HL-60 (cell line): ENCODE measurements around the gene CEP162.

Experiments used
- GABPA ChIP-seq: IDR thresholded peaks from 2 replicates; pipeline ENCODE4 v1.6.1; 2012; ENCODE audit warnings: low read depth
- POLR2AphosphoS5 ChIP-seq: IDR thresholded peaks from 2 replicates; pipeline ENCODE4 v1.6.1; 2012; ENCODE audit warnings: low read depth
- SPI1 ChIP-seq: IDR thresholded peaks from 2 replicates; pipeline ENCODE4 v1.6.1; 2012; ENCODE audit warnings: low read depth, mild to moderate bottlenecking, borderline replicate concordance
- TF ChIP-seq, protein P1 (sequence below): IDR thresholded peaks from one replicate; pipeline ENCODE4 v1.5.1; 2011; ENCODE audit warnings: low read length, control low read depth, inconsistent platforms; ENCODE audit not compliant: insufficient read depth
- TF ChIP-seq, protein P2 (sequence below): IDR thresholded peaks from 2 replicates; pipeline ENCODE4 v1.6.1; 2012; ENCODE audit warnings: low read depth; ENCODE audit not compliant: insufficient replicate concordance

DNA sequence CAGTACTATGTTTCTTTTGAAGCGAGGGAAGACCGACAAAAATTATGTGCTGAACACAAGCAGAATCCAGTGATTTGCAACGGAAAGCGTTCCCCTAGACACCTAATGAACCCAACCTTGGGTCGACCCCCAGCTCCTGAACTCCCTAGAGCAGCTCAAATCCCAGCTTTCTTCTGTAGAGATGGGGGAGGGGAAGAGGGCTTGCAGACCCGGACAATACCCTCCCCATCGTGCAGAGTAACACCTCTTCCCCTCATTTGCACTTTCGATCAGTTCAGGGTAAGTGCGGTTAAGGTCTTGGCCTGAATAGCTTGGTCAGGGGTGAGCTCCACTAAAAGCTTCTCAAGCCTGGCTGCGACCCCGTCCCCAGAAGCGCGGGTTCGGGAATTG is 404 bp downstream of the CEP162 start:
- TF ChIP-seq, protein P1, sequence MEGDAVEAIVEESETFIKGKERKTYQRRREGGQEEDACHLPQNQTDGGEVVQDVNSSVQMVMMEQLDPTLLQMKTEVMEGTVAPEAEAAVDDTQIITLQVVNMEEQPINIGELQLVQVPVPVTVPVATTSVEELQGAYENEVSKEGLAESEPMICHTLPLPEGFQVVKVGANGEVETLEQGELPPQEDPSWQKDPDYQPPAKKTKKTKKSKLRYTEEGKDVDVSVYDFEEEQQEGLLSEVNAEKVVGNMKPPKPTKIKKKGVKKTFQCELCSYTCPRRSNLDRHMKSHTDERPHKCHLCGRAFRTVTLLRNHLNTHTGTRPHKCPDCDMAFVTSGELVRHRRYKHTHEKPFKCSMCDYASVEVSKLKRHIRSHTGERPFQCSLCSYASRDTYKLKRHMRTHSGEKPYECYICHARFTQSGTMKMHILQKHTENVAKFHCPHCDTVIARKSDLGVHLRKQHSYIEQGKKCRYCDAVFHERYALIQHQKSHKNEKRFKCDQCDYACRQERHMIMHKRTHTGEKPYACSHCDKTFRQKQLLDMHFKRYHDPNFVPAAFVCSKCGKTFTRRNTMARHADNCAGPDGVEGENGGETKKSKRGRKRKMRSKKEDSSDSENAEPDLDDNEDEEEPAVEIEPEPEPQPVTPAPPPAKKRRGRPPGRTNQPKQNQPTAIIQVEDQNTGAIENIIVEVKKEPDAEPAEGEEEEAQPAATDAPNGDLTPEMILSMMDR, result no peak
- TF ChIP-seq POLR2AphosphoS5 (no peak), GABPA (no peak), SPI1 (no peak)
- TF ChIP-seq, protein P2, sequence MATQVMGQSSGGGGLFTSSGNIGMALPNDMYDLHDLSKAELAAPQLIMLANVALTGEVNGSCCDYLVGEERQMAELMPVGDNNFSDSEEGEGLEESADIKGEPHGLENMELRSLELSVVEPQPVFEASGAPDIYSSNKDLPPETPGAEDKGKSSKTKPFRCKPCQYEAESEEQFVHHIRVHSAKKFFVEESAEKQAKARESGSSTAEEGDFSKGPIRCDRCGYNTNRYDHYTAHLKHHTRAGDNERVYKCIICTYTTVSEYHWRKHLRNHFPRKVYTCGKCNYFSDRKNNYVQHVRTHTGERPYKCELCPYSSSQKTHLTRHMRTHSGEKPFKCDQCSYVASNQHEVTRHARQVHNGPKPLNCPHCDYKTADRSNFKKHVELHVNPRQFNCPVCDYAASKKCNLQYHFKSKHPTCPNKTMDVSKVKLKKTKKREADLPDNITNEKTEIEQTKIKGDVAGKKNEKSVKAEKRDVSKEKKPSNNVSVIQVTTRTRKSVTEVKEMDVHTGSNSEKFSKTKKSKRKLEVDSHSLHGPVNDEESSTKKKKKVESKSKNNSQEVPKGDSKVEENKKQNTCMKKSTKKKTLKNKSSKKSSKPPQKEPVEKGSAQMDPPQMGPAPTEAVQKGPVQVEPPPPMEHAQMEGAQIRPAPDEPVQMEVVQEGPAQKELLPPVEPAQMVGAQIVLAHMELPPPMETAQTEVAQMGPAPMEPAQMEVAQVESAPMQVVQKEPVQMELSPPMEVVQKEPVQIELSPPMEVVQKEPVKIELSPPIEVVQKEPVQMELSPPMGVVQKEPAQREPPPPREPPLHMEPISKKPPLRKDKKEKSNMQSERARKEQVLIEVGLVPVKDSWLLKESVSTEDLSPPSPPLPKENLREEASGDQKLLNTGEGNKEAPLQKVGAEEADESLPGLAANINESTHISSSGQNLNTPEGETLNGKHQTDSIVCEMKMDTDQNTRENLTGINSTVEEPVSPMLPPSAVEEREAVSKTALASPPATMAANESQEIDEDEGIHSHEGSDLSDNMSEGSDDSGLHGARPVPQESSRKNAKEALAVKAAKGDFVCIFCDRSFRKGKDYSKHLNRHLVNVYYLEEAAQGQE, result no peak
